ENCODE results near the gene SMIM20.
"Not testable (repeated sequence)": the region's sequence is repeated elsewhere in the genome, so short reads cannot be mapped to it uniquely, and the experiment has no call there.

The SMIM20 gene

GRCh38 chr4:25913851-25914669 is at the start of gene SMIM20:
TSS of gene SMIM20 (plus strand) at chr4:25914220. CDS start at chr4:25914314, 94 bp downstream.
- peak; percentile 42 for DNase-seq

- no peak for DNase-seq
Measured at GRCh38 chr4:25865586-25865985, 48.4 kb upstream of the SMIM20 start.

- DNase-seq: not testable (repeated sequence)
Measured at GRCh38 chr4:25866401-25866800, 47.6 kb upstream of the SMIM20 start.

- no peak for DNase-seq
Measured at GRCh38 chr4:25867781-25868294, 46.2 kb upstream of the SMIM20 start.

- DNase-seq: no peak
Measured at GRCh38 chr4:25870081-25870480, 43.9 kb upstream of the SMIM20 start.

- no peak for DNase-seq
Measured at GRCh38 chr4:25872851-25873631, 41.0 kb upstream of the SMIM20 start.

- DNase-seq: no peak
Measured at GRCh38 chr4:25873632-25874129, 40.3 kb upstream of the SMIM20 start.

GRCh38 chr4:25874655-25875054 is 39.4 kb upstream of the SMIM20 start:
- no peak for DNase-seq

- DNase-seq: no peak
Measured at GRCh38 chr4:25875281-25875745, 38.7 kb upstream of the SMIM20 start.

GRCh38 chr4:25878676-25879075 is 35.3 kb upstream of the SMIM20 start:
- DNase-seq: no peak

GRCh38 chr4:25879091-25879584 is 34.9 kb upstream of the SMIM20 start:
- DNase-seq: no peak

- DNase-seq: no peak
Measured at GRCh38 chr4:25879587-25879986, 34.4 kb upstream of the SMIM20 start.

- DNase-seq: no peak
Measured at GRCh38 chr4:25879991-25880651, 33.9 kb upstream of the SMIM20 start.

GRCh38 chr4:25881193-25881592 is 32.8 kb upstream of the SMIM20 start:
- DNase-seq: no peak

- no peak for DNase-seq
Measured at GRCh38 chr4:25882226-25882625, 31.8 kb upstream of the SMIM20 start.

GRCh38 chr4:25883565-25883964 is 30.5 kb upstream of the SMIM20 start:
- no peak for DNase-seq

GRCh38 chr4:25884031-25884782 is 29.8 kb upstream of the SMIM20 start:
- DNase-seq: no peak

GRCh38 chr4:25888781-25889180 is 25.2 kb upstream of the SMIM20 start:
- no peak for DNase-seq

GRCh38 chr4:25889589-25890503 is 24.2 kb upstream of the SMIM20 start:
- DNase-seq: no peak

- DNase-seq: peak; percentile 8
Measured at GRCh38 chr4:25890571-25891485, 23.2 kb upstream of the SMIM20 start.

Measured in NCI-H1436 treated with DMSO at 0.1 percent for 48 hours (cell line).